ENCODE results near the gene SLC39A11. TPM values are rescaled to one million over a fixed set of nuclear protein-coding genes. Genes with fewer than 3 reads are reported as not detected.

Gene SLC39A11
- total and polyA plus RNA-seq, 2 of the 13 experiments (the other 11 are each of a cell fraction or from before 2014, with no cell fraction given), result 17.2 to 31.5 TPM

- TF ChIP-seq, protein P1, sequence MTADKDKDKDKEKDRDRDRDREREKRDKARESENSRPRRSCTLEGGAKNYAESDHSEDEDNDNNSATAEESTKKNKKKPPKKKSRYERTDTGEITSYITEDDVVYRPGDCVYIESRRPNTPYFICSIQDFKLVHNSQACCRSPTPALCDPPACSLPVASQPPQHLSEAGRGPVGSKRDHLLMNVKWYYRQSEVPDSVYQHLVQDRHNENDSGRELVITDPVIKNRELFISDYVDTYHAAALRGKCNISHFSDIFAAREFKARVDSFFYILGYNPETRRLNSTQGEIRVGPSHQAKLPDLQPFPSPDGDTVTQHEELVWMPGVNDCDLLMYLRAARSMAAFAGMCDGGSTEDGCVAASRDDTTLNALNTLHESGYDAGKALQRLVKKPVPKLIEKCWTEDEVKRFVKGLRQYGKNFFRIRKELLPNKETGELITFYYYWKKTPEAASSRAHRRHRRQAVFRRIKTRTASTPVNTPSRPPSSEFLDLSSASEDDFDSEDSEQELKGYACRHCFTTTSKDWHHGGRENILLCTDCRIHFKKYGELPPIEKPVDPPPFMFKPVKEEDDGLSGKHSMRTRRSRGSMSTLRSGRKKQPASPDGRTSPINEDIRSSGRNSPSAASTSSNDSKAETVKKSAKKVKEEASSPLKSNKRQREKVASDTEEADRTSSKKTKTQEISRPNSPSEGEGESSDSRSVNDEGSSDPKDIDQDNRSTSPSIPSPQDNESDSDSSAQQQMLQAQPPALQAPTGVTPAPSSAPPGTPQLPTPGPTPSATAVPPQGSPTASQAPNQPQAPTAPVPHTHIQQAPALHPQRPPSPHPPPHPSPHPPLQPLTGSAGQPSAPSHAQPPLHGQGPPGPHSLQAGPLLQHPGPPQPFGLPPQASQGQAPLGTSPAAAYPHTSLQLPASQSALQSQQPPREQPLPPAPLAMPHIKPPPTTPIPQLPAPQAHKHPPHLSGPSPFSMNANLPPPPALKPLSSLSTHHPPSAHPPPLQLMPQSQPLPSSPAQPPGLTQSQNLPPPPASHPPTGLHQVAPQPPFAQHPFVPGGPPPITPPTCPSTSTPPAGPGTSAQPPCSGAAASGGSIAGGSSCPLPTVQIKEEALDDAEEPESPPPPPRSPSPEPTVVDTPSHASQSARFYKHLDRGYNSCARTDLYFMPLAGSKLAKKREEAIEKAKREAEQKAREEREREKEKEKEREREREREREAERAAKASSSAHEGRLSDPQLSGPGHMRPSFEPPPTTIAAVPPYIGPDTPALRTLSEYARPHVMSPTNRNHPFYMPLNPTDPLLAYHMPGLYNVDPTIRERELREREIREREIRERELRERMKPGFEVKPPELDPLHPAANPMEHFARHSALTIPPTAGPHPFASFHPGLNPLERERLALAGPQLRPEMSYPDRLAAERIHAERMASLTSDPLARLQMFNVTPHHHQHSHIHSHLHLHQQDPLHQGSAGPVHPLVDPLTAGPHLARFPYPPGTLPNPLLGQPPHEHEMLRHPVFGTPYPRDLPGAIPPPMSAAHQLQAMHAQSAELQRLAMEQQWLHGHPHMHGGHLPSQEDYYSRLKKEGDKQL (CRISPR knock-in tag; IDR thresholded peaks at IDR 0.05; ENCODE audit: low read depth), result peak; percentile 68; the same call in 1 of the 2 replicates
- no peak for TF ChIP-seq ZNF180 (CRISPR knock-in tag; IDR thresholded peaks at IDR 0.05; ENCODE audit: borderline replicate concordance, low read depth)
- TF ChIP-seq, protein P2, sequence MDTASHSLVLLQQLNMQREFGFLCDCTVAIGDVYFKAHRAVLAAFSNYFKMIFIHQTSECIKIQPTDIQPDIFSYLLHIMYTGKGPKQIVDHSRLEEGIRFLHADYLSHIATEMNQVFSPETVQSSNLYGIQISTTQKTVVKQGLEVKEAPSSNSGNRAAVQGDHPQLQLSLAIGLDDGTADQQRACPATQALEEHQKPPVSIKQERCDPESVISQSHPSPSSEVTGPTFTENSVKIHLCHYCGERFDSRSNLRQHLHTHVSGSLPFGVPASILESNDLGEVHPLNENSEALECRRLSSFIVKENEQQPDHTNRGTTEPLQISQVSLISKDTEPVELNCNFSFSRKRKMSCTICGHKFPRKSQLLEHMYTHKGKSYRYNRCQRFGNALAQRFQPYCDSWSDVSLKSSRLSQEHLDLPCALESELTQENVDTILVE (CRISPR knock-in tag; IDR thresholded peaks at IDR 0.05), result no peak
- no peak for TF ChIP-seq ZSCAN20 (CRISPR knock-in tag; IDR thresholded peaks at IDR 0.05; ENCODE audit: borderline replicate concordance)
- peak; percentile 91 for TF ChIP-seq FOXA3 (CRISPR knock-in tag; IDR thresholded peaks at IDR 0.05)
- TF ChIP-seq U2AF2 (IDR thresholded peaks at IDR 0.05; ENCODE audit: low read depth, low read length), result no peak
- TF ChIP-seq ZBTB7B (CRISPR knock-in tag; IDR thresholded peaks at IDR 0.05), result peak; percentile 64; the same call in 1 of the 2 replicates
- TF ChIP-seq, protein P3, sequence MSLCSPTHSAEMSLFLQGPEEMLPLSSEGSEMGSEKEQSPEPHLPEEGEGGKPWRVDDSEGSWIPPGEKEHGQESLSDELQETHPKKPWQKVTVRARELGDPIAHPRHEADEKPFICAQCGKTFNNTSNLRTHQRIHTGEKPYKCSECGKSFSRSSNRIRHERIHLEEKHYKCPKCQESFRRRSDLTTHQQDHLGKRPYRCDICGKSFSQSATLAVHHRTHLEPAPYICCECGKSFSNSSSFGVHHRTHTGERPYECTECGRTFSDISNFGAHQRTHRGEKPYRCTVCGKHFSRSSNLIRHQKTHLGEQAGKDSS (CRISPR knock-in tag; IDR thresholded peaks at IDR 0.05; ENCODE audit: borderline replicate concordance, low read depth), result no peak; the same call in 1 of the 2 replicates
- no peak for TF ChIP-seq EZH2 (conservative IDR thresholded peaks at IDR 0.05; ENCODE audit: low read depth, low read length)
- TF ChIP-seq FOXJ3 (CRISPR knock-in tag; IDR thresholded peaks at IDR 0.05; ENCODE audit: borderline replicate concordance), result peak; percentile 85; the same call in 1 of the 2 replicates
- TF ChIP-seq ZFY (CRISPR knock-in tag; IDR thresholded peaks at IDR 0.05), result peak; percentile 42; the same call in 1 of the 2 replicates
- 0 out of 2 replicates have a peak, but pooled peaks have one; percentile 50 for TF ChIP-seq ATF1 (CRISPR knock-in tag; IDR thresholded peaks at IDR 0.05)
- TF ChIP-seq SALL1 (CRISPR knock-in tag; IDR thresholded peaks at IDR 0.05), result peak; percentile 69
- TF ChIP-seq MED1 (CRISPR knock-in tag; IDR thresholded peaks at IDR 0.05), result peak; percentile 62
- TF ChIP-seq MXI1 (IDR thresholded peaks at IDR 0.05; ENCODE audit: borderline replicate concordance, low read depth, low read length), result peak; percentile 67; the same call in 2 of the 3 replicates
- TF ChIP-seq ZNF891 (CRISPR knock-in tag; IDR thresholded peaks at IDR 0.05), result no peak
- no peak for TF ChIP-seq ZNF333 (CRISPR knock-in tag; IDR thresholded peaks at IDR 0.05; ENCODE audit: borderline replicate concordance)
- no peak for TF ChIP-seq SRSF4 (IDR thresholded peaks at IDR 0.05; ENCODE audit: low read depth, low read length, poor library complexity, severe bottlenecking)
- TF ChIP-seq ZNF839 (CRISPR knock-in tag; IDR thresholded peaks at IDR 0.05; ENCODE audit: borderline replicate concordance), result no peak
- peak; percentile 68; the same call in 1 of the 2 replicates for TF ChIP-seq ZNF547 (CRISPR knock-in tag; IDR thresholded peaks at IDR 0.05)
- no peak for TF ChIP-seq HMGA1 (CRISPR knock-in tag; conservative IDR thresholded peaks at IDR 0.05)
- peak; percentile 46 for TF ChIP-seq ASH2L (IDR thresholded peaks at IDR 0.05; ENCODE audit: insufficient read length, low read depth, low read length)
- no peak for TF ChIP-seq MTA1 (CRISPR knock-in tag; IDR thresholded peaks at IDR 0.05; ENCODE audit: borderline replicate concordance)
Measured at GRCh38 chr17:73090396-73091202, 1.9 kb downstream of the SLC39A11 start (continued).

Measured in HepG2 (cell line).